GM19099 (cell line): ENCODE results near the gene COX5A.

Experiments
- POLR2A ChIP-seq: IDR thresholded peaks from 3 replicates; pipeline ENCODE4 v1.6.1; 2011; ENCODE audit warnings: low read depth; ENCODE audit not compliant: insufficient read length; ENCODE audit errors: extremely low read depth

Gene COX5A

GRCh38 chr15:74937590-74938371 lies at the start of gene COX5A:
TSS of gene COX5A (minus strand) at chr15:74938073. CDS start at chr15:74938014, 59 bp downstream.
- TF ChIP-seq POLR2A = peak; percentile 93

DNA sequence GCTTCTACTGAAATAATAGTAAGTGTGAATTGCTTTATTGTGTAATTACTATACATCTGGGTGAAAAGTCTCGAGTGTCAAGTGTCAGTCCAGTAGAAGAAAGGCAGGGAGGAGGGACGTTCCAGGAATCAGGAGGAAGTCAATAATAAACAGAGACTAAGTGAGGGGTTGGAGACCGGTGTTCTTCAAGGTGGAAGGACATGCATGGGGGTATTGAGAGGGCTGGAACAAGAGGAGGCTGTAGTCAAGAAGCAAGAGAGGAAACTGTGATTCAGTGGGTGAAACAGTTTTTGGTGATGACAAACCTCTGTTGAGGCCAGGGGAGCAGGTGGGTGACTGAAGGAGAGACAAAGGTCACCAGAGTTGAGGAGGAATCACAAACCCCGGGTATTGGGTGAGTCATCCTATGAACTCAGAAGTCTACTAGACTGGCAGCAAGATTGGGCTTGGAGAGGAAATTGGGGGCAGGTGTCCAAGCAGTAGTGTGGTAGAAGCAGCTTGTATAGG lies 45.9 kb upstream of the COX5A start:
- TF ChIP-seq POLR2A = no peak

GRCh38 chr15:74982183-74982582 lies 44.3 kb upstream of the COX5A start:
- no peak for TF ChIP-seq POLR2A

- no peak for TF ChIP-seq POLR2A
These were observed 40.6 kb upstream of the COX5A start for GRCh38 chr15:74978503-74978902.

GRCh38 chr15:74978077-74978476 lies 40.2 kb upstream of the COX5A start:
- TF ChIP-seq POLR2A = no peak

- TF ChIP-seq POLR2A = no peak
These were observed 39.7 kb upstream of the COX5A start for GRCh38 chr15:74977599-74977998.

DNA sequence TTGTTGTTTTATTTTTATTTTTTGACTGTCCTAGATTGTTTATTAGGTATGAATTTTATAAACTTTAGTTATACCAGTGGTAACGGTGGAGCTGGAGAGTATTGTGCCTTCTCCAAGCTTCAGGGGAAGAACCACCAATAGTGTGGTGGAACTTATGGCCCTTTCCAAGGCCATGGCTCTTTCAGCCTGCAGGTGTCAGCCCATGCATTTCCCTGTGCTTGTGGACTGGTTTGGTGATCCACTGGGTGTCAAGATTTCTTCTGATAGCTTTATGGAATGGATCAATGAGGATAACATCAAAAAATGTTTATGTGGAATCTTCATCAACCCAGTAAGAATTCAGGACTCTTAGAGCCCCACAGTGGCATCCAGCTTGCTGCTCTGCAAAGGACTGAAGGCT lies 38.3 kb upstream of the COX5A start:
- no peak for TF ChIP-seq POLR2A

- TF ChIP-seq POLR2A = no peak
These were observed 29.8 kb upstream of the COX5A start for GRCh38 chr15:74967670-74968069.

DNA sequence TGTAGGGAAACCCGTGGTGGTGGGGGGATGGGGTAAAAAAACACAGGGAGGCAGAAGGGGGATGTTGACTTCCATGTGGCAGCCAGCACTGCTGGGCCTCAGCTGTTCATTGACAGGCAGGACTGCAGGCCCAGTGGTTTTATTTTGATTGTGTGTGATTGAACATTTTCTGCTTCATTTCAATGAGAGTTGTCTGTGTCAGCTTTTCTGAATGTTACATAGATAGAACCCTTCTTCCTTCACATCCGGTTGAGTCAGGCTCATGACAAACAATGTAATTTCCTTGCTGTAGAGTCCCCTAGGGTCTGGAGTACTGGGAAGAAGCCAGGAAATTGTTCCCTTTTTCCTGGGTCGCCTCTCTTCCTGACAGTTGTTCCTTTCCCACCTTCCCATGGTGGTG lies 26.9 kb upstream of the COX5A start:
- no peak for TF ChIP-seq POLR2A

- no peak for TF ChIP-seq POLR2A
These were observed 25.3 kb upstream of the COX5A start for GRCh38 chr15:74963213-74963612.

DNA sequence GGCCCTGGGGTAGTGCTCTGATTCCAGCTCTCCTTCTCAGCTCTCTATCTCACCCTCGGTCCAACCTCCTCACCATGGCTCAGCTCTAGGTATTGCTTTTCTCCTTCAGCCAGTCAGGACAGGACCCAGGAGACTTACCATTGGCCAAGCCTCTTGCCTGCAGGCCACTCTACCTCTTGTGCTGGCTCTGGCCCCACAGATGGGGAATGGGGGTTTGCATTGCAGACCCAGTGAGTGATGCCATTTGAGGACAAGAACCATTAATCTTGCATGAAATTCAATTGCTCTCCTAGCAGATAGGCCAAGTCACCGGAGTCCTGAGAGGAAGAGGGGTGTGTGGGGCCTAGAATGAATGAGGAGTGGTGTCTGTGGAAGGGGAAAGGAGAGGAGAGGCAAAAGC lies 24.8 kb upstream of the COX5A start:
- no peak for TF ChIP-seq POLR2A

GRCh38 chr15:74962219-74962618 lies 24.3 kb upstream of the COX5A start:
- no peak for TF ChIP-seq POLR2A

GRCh38 chr15:74961616-74962015 lies 23.7 kb upstream of the COX5A start:
- no peak for TF ChIP-seq POLR2A

DNA sequence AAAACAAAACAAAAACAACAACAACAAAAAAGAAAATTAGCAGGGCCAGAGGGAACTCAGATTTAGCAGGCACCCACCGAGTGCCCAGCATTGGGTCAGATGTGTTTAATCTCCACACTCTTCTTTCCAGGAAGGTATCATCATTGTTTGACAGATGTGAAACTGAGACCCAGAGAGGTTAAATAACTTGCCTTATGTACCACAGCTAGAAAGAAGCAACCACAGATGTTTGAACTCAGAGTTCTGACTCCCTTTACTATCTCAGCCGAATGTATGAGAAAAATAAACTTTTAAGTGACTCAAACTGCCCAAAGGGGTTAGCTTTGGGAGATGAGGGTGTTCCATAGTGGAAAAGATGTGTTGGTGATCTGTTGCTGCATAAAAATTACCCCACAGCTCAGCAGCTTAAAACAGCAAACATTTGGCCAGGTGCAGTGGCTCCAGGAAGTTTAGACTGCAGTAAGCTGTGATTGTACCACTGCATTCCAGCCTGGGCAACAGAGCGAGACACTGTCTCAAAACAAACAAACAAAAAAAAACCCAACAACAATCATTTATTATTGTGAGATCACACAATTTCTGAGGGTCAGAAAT lies 23.2 kb upstream of the COX5A start:
- TF ChIP-seq POLR2A = no peak

DNA sequence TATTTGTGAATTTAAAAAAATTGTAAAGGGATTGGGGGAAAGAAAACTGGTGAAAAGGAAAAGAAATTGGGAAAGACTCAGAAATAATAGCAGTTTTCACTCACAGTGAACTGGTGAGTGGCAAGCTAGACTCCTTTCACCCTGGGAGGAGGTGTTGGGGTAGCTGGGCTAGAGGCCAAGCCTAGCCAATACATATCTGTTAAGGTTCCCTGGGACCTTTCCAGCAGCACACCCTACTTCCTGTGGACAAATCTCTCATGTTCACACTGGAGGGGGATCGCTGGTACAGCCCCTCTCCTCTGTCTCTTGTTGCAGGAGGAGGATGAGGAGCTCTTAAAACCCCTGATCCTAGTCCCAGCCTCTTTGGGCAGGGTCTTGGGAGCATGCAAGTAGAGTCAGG lies 22.4 kb upstream of the COX5A start:
- TF ChIP-seq POLR2A = no peak

DNA sequence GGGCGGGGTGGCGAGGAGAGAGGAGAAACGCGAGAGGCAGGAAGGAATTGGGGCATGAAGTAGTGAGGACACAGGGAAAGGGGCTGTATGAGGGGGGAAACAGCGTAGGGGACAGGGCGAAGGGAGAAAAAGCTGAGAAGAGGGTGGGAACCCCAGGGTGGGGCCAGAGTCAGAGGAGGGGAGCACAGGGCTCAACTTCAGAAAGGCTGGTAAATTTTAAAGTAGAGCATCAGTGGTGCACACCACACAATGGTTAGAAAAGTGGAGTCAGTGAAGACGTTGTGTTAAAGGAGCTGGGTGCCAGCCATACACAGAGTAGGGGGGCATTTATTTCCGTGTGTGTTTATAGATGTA lies 21.7 kb upstream of the COX5A start:
- no peak for TF ChIP-seq POLR2A
